Measurements from ENCODE around the gene MED26.

MED26 gene

GRCh38 chr19:16625163-16625958 is 2.6 kb downstream of the MED26 start:
- Histone ChIP-seq H3K27ac (ENCODE audit: extremely low read depth, low read depth, low read length) (no peak overlapping the region), H3K4me1 (ENCODE audit: control insufficient read depth, insufficient read depth, low read length) (no peaks in the 10 kb centered on the region), H3K4me3 (ENCODE audit: low read depth, low read length) (no peak overlapping the region), H3K36me3 (ENCODE audit: control insufficient read depth in 2 of 2, insufficient read depth in 1 of 2, low read length in 2 of 2) (peaks cover 0 to 25% of the 10 kb centered on the region in 2 experiments; a peak in 2 of 3 replicates), H3K9me3 (ENCODE audit: control insufficient read depth, insufficient read depth, low read depth, low read length) (no peaks in the 10 kb centered on the region)
- ChIA-PET CTCF (no interaction called here), POLR2A (interaction anchor here (0.7 to 1.6 kb wide), 2 partner anchors 41 to 138 kb away, joined by 4 to 6 read pairs; no protein-coding TSS in a partner anchor)
- TF ChIP-seq ZNF23 (tag by site-specific recombination; IDR thresholded peaks at IDR 0.05; ENCODE audit: borderline replicate concordance) (no peak), PRDM1 (tag by site-specific recombination; IDR thresholded peaks at IDR 0.05) (0 out of 2 replicates have a peak, but pooled peaks have one; percentile 14)

GRCh38 chr19:16624236-16624635 is 3.8 kb downstream of the MED26 start:
- H3K9me3 ChIP-seq (ENCODE audit: control insufficient read depth, insufficient read depth, low read depth, low read length) = no peaks in the 10 kb centered on the region
- H3K4me3 ChIP-seq (ENCODE audit: low read depth, low read length) = no peak overlapping the region
- POLR2A ChIA-PET = interaction anchor here (0.6 to 1.6 kb wide), 3 partner anchors 25 to 1324 kb away, joined by 3 to 4 read pairs (median 3); no protein-coding TSS in a partner anchor
- TF ChIP-seq ZBTB44 (tag by site-specific recombination; IDR thresholded peaks at IDR 0.05) = no peak
- no peak for TF ChIP-seq OSR2 (tag by site-specific recombination; IDR thresholded peaks at IDR 0.05)
- TF ChIP-seq ZBTB26 (tag by site-specific recombination; optimal IDR thresholded peaks at IDR 0.05) = no peak
- no peak for TF ChIP-seq ZNF704 (tag by site-specific recombination; IDR thresholded peaks at IDR 0.05)
- no peak for TF ChIP-seq ZNF561 (tag by site-specific recombination; IDR thresholded peaks at IDR 0.05; ENCODE audit: borderline replicate concordance)
- no peak for TF ChIP-seq ZNF585B (tag by site-specific recombination; IDR thresholded peaks at IDR 0.05)
- no peak for TF ChIP-seq ZNF670 (tag by site-specific recombination; IDR thresholded peaks at IDR 0.05; ENCODE audit: low read depth)
- TF ChIP-seq ZNF677 (tag by site-specific recombination; IDR thresholded peaks at IDR 0.05) = no peak
- TF ChIP-seq ZSCAN4 (tag by site-specific recombination; IDR thresholded peaks at IDR 0.05) = no peak
- TF ChIP-seq ZNF350 (tag by site-specific recombination; IDR thresholded peaks at IDR 0.05) = no peak
- no peak for TF ChIP-seq SETDB1 (IDR thresholded peaks at IDR 0.05; ENCODE audit: insufficient read length, low read length)
- no peak for TF ChIP-seq ZNF513 (tag by site-specific recombination; IDR thresholded peaks at IDR 0.05)
- TF ChIP-seq ZNF239 (tag by site-specific recombination; IDR thresholded peaks at IDR 0.05) = no peak
- TF ChIP-seq ZNF341 (tag by site-specific recombination; IDR thresholded peaks at IDR 0.05; ENCODE audit: low read depth) = no peak
- no peak for TF ChIP-seq AEBP2 (tag by site-specific recombination; IDR thresholded peaks at IDR 0.05; ENCODE audit: borderline replicate concordance)
- TF ChIP-seq ZNF114 (tag by site-specific recombination; IDR thresholded peaks at IDR 0.05) = no peak
- TF ChIP-seq ZNF660 (tag by site-specific recombination; IDR thresholded peaks at IDR 0.05) = no peak
- TF ChIP-seq ZNF174 (tag by site-specific recombination; IDR thresholded peaks at IDR 0.05) = no peak
- no peak for TF ChIP-seq PRDM6 (tag by site-specific recombination; IDR thresholded peaks at IDR 0.05)
- no peak overlapping the region for H3K27ac ChIP-seq (ENCODE audit: extremely low read depth, low read depth, low read length)
- CTCF ChIA-PET = no interaction called here
- H3K36me3 ChIP-seq (ENCODE audit: control insufficient read depth in 2 of 2, insufficient read depth in 1 of 2, low read length in 2 of 2) = peaks cover 0 to 25% of the 10 kb centered on the region in 2 experiments; a peak in 1 of 3 replicates
- no peaks in the 10 kb centered on the region for H3K4me1 ChIP-seq (ENCODE audit: control insufficient read depth, insufficient read depth, low read length)

Measured in HEK293 (cell line).